HG03103 (cell line): ENCODE results near the gene STAG3.
"Not testable (repeated sequence)": the region's sequence is repeated elsewhere in the genome, so short reads cannot be mapped to it uniquely, and the experiment has no call there.

Source experiments
- ATAC-seq: cut with Tn5 transposase; IDR thresholded peaks from one replicate; pipeline ENCODE4 v1.9.1; 2021; ENCODE audit warnings: low read depth; ENCODE audit not compliant: unreplicated experiment

The STAG3 gene

GRCh38 chr7:100244988-100245605, 67.4 kb downstream of the STAG3 start:
- not testable (repeated sequence) for ATAC-seq

DNA sequence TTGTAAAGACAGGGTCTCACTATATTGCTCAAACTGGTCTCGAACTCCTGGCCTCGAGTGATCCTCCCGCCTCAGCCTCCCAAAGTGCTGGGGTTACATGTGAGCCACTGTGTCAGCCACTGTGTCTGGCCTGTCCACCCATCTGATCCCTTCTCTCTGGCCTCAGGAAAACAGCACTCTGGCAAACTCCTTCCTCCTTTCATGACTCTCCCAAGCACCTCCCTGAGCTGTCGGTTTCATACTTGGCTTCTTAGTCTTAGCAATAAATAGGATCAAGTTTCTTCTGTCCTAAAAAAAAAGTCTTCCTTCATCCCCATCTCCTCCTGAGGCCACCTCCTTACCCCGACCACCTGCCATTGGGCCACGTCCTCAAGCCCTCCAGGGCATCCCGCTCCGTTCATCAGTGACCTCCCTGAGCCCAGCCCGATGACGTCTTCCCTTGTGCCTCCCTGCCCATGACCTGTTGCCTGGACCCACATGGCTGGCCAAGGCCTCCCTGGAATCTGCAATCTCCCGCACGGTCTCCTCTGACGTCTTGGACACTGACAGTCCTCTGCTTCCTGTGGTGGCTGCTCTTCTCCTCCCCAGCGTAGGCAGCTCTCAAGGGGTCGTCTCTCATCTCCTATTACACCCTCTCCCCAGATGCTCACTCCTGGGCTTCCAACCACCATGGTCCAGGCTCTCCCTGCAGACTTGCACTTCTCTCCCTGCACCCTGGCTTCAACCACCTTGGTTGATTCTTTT, 68.6 kb downstream of the STAG3 start:
- ATAC-seq = not testable (repeated sequence)

DNA sequence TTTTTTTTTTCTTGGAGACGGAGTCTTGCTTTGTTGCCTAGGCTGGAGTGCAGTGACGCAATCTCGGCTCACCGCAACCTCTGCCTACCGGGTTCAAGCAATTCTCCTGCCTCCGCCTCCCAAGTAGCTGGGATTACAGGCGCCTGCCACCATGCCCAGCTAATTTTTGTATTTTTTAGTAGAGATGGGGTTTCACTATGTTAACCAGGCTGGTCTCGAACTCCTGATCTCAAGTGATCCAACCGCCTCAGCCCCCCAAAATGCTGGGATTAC, 69.1 kb downstream of the STAG3 start:
- not testable (repeated sequence) for ATAC-seq

DNA sequence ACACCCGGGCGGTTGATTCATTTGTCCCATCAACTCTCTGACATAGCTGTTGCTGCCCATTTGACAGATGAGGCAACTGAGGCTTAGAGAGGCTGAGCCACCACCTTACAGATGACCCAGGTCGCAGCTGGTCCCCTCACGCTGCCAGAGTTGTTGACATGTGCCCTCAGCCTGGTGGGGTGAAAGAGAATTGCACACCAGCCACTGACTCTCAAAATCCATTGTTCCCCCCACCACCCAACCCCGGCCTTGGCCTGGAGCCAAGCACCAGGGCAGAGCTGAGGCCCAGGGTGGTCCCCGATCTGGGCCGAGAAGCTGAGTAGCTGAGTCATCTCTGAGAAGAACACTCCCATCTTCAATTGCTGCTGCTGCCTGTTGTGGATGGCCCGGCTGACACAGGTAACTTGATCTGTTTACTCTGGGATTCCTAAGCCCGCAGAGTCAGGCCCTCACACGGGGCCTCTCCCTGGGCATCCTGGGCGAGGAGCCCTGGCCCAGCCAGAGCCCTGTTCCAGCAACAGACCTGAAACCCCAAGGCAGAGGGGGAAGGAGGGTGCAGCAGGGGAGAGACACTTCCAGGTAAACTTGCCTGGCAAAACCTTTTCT, 69.5 kb downstream of the STAG3 start:
- ATAC-seq = no peak

- no peak for ATAC-seq
Observed at GRCh38 chr7:100248483-100248882, 70.8 kb downstream of the STAG3 start.

DNA sequence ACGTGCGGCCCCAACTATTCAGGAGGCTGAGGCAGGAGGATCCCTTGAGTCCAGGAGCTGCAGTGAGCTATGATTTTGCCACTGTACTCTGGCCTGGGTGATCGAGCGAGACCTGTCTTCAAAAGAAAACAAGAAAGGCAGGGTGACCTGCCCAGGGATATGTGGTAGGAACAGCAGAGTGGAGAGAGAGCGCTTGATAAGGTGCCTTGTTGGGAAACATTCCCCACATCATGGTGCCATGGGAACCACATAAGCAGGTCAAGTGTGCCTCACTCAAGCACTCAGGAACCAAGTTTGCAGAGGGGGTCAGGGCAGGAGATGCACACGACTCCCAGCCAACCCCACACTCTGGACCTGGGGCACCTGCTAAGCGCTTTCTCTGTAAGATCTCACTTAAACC, 79.3 kb downstream of the STAG3 start:
- ATAC-seq = no peak

- ATAC-seq = not testable (repeated sequence)
Observed at GRCh38 chr7:100259984-100260383, 82.3 kb downstream of the STAG3 start.

- not testable (repeated sequence) for ATAC-seq
Observed at GRCh38 chr7:100262896-100263295, 85.2 kb downstream of the STAG3 start.
